Esophagus muscularis mucosa (tissue), 3 donors: ENCODE measurements around the gene PRSS38.

Experiments
- CTCF ChIP-seq, 3 experiments: fragments of 200-600 bp in 2 of 3; fragments of 450-650 bp in 1 of 3; sonication (generic) in 2 of 3; IDR thresholded peaks; one replicate each; pipeline ENCODE4 v1.5.1; 2017 to 2019; ENCODE audit warnings: antibody characterized with exemption in 3 of 3, mild to moderate bottlenecking in 2 of 3, moderate library complexity in 1 of 3
- EP300 ChIP-seq: sonication (generic); formaldehyde crosslinking; IDR thresholded peaks from one replicate; pipeline ENCODE4 v1.6.1; 2017; ENCODE audit warnings: antibody characterized with exemption

GRCh38 chr1:227845519-227845918, 30.0 kb downstream of the PRSS38 start:
- TF ChIP-seq CTCF (IDR thresholded peaks at IDR 0.05) = no peak
- no peak for TF ChIP-seq EP300
